ENCODE data around the gene SDF4. TPM values are rescaled to one million over a fixed set of nuclear protein-coding genes. Genes with fewer than 3 reads are reported as not detected.

SDF4 gene
- total and polyA plus RNA-seq, 2 experiments from 2014 or later: 45.0 to 62.6 TPM

- no peaks in the 10 kb centered on the region for H3K79me2 ChIP-seq (replicated peaks; ENCODE audit: insufficient read depth)
- Mint-ChIP-seq H3K4me1 (no peaks in the 10 kb centered on the region; the same call in 2 of the 3 replicates), H3K27me3 (ENCODE audit: insufficient read depth, low read depth, poor library complexity) (peaks cover 8% of the 10 kb centered on the region), H3K27ac (no peak overlapping the region), H3K9me3 (no peaks in the 10 kb centered on the region; the same call in 2 of the 3 replicates), H3K36me3 (ENCODE audit: low read depth) (no peaks in the 10 kb centered on the region), H3K4me3 (no peak overlapping the region)
- no peaks in the 10 kb centered on the region for H4K20me1 ChIP-seq (replicated peaks; ENCODE audit: insufficient read depth)
- H3K36me3 ChIP-seq (ENCODE audit: insufficient read depth): no peaks in the 10 kb centered on the region
- H3K4me2 ChIP-seq: no peak overlapping the region
- H3K9me2 ChIP-seq (ENCODE audit: insufficient read depth): no peaks in the 10 kb centered on the region
- no peaks in the 10 kb centered on the region for H3K4me1 ChIP-seq (ENCODE audit: insufficient read depth)
- TF ChIP-seq, protein P1, sequence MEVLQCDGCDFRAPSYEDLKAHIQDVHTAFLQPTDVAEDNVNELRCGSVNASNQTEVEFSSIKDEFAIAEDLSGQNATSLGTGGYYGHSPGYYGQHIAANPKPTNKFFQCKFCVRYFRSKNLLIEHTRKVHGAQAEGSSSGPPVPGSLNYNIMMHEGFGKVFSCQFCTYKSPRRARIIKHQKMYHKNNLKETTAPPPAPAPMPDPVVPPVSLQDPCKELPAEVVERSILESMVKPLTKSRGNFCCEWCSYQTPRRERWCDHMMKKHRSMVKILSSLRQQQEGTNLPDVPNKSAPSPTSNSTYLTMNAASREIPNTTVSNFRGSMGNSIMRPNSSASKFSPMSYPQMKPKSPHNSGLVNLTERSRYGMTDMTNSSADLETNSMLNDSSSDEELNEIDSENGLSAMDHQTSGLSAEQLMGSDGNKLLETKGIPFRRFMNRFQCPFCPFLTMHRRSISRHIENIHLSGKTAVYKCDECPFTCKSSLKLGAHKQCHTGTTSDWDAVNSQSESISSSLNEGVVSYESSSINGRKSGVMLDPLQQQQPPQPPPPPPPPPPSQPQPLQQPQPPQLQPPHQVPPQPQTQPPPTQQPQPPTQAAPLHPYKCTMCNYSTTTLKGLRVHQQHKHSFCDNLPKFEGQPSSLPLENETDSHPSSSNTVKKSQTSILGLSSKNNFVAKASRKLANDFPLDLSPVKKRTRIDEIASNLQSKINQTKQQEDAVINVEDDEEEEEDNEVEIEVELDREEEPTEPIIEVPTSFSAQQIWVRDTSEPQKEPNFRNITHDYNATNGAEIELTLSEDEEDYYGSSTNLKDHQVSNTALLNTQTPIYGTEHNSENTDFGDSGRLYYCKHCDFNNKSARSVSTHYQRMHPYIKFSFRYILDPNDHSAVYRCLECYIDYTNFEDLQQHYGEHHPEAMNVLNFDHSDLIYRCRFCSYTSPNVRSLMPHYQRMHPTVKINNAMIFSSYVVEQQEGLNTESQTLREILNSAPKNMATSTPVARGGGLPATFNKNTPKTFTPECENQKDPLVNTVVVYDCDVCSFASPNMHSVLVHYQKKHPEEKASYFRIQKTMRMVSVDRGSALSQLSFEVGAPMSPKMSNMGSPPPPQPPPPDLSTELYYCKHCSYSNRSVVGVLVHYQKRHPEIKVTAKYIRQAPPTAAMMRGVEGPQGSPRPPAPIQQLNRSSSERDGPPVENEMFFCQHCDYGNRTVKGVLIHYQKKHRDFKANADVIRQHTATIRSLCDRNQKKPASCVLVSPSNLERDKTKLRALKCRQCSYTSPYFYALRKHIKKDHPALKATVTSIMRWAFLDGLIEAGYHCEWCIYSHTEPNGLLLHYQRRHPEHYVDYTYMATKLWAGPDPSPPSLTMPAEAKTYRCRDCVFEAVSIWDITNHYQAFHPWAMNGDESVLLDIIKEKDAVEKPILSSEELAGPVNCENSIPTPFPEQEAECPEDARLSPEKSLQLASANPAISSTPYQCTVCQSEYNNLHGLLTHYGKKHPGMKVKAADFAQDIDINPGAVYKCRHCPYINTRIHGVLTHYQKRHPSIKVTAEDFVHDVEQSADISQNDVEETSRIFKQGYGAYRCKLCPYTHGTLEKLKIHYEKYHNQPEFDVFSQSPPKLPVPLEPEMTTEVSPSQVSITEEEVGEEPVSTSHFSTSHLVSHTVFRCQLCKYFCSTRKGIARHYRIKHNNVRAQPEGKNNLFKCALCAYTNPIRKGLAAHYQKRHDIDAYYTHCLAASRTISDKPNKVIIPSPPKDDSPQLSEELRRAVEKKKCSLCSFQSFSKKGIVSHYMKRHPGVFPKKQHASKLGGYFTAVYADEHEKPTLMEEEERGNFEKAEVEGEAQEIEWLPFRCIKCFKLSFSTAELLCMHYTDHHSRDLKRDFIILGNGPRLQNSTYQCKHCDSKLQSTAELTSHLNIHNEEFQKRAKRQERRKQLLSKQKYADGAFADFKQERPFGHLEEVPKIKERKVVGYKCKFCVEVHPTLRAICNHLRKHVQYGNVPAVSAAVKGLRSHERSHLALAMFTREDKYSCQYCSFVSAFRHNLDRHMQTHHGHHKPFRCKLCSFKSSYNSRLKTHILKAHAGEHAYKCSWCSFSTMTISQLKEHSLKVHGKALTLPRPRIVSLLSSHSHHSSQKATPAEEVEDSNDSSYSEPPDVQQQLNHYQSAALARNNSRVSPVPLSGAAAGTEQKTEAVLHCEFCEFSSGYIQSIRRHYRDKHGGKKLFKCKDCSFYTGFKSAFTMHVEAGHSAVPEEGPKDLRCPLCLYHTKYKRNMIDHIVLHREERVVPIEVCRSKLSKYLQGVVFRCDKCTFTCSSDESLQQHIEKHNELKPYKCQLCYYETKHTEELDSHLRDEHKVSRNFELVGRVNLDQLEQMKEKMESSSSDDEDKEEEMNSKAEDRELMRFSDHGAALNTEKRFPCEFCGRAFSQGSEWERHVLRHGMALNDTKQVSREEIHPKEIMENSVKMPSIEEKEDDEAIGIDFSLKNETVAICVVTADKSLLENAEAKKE (CRISPR knock-in tag; IDR thresholded peaks at IDR 0.05): no peak
- TF ChIP-seq STAT1 (IDR thresholded peaks at IDR 0.05; ENCODE audit: unreplicated experiment) (no peak), ZNF331 (CRISPR knock-in tag; IDR thresholded peaks at IDR 0.05; ENCODE audit: low read depth) (no peak), ZNF114 (CRISPR knock-in tag; IDR thresholded peaks at IDR 0.05) (no peak), EZH2phosphoT487 (IDR thresholded peaks at IDR 0.05; ENCODE audit: unreplicated experiment) (no peak), ETS1 (IDR thresholded peaks at IDR 0.05) (no peak), NANOG (IDR thresholded peaks at IDR 0.05; ENCODE audit: borderline replicate concordance) (no peak), JUNB (IDR thresholded peaks at IDR 0.05; ENCODE audit: unreplicated experiment) (no peak), EZH2 (IDR thresholded peaks at IDR 0.05; ENCODE audit: low read depth, unreplicated experiment) (no peak), CREB1 (CRISPR knock-in tag; IDR thresholded peaks at IDR 0.05; ENCODE audit: low read depth) (no peak), POLR2AphosphoS5 (IDR thresholded peaks at IDR 0.05; ENCODE audit: low read depth) (no peak)
- TF ChIP-seq, protein P2, sequence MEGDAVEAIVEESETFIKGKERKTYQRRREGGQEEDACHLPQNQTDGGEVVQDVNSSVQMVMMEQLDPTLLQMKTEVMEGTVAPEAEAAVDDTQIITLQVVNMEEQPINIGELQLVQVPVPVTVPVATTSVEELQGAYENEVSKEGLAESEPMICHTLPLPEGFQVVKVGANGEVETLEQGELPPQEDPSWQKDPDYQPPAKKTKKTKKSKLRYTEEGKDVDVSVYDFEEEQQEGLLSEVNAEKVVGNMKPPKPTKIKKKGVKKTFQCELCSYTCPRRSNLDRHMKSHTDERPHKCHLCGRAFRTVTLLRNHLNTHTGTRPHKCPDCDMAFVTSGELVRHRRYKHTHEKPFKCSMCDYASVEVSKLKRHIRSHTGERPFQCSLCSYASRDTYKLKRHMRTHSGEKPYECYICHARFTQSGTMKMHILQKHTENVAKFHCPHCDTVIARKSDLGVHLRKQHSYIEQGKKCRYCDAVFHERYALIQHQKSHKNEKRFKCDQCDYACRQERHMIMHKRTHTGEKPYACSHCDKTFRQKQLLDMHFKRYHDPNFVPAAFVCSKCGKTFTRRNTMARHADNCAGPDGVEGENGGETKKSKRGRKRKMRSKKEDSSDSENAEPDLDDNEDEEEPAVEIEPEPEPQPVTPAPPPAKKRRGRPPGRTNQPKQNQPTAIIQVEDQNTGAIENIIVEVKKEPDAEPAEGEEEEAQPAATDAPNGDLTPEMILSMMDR (conservative IDR thresholded peaks at IDR 0.05; ENCODE audit: low read depth in 2 of 2): no peak
- TF ChIP-seq, protein P3, sequence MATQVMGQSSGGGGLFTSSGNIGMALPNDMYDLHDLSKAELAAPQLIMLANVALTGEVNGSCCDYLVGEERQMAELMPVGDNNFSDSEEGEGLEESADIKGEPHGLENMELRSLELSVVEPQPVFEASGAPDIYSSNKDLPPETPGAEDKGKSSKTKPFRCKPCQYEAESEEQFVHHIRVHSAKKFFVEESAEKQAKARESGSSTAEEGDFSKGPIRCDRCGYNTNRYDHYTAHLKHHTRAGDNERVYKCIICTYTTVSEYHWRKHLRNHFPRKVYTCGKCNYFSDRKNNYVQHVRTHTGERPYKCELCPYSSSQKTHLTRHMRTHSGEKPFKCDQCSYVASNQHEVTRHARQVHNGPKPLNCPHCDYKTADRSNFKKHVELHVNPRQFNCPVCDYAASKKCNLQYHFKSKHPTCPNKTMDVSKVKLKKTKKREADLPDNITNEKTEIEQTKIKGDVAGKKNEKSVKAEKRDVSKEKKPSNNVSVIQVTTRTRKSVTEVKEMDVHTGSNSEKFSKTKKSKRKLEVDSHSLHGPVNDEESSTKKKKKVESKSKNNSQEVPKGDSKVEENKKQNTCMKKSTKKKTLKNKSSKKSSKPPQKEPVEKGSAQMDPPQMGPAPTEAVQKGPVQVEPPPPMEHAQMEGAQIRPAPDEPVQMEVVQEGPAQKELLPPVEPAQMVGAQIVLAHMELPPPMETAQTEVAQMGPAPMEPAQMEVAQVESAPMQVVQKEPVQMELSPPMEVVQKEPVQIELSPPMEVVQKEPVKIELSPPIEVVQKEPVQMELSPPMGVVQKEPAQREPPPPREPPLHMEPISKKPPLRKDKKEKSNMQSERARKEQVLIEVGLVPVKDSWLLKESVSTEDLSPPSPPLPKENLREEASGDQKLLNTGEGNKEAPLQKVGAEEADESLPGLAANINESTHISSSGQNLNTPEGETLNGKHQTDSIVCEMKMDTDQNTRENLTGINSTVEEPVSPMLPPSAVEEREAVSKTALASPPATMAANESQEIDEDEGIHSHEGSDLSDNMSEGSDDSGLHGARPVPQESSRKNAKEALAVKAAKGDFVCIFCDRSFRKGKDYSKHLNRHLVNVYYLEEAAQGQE (IDR thresholded peaks at IDR 0.05; ENCODE audit: unreplicated experiment): no peak
- ATAC-seq (no peak), DNase-seq (ENCODE audit: low spot score) (no peak)
- no peak overlapping the region for H2AFZ ChIP-seq
- H3K27ac ChIP-seq (ENCODE audit: low read depth): no peak overlapping the region
- no peaks in the 10 kb centered on the region for H3F3A ChIP-seq (replicated peaks; ENCODE audit: low read depth)
- peaks cover 13% of the 10 kb centered on the region; the same call in 1 of the 2 replicates for H3K27me3 ChIP-seq (ENCODE audit: insufficient read depth)
- no peak overlapping the region for H3K4me3 ChIP-seq
Measured at GRCh38 chr1:1203561-1204424, 28.0 kb downstream of the SDF4 start.
